GM23338 (cell line): ENCODE data around the gene ERMARD. TPM values are rescaled to one million over a fixed set of nuclear protein-coding genes. Genes with fewer than 3 reads are reported as not detected.

Experiments used
- ATAC-seq: fragments of 200-7000 bp; cut with Tn5 transposase; 3 replicates; pipeline ENCODE4 v1.9.1; 2020
- DNase-seq: peaks from one replicate; pipeline ENCODE4 v3.0.0-alpha.2; 2015; ENCODE audit warnings: low spot score
- H2AFZ ChIP-seq: fragments of 200-600 bp; sonication (generic); 2 replicates; pipeline ENCODE4 v1.8.0; 2016; ENCODE audit warnings: antibody characterized with exemption, mild to moderate bottlenecking, moderate library complexity
- H3F3A ChIP-seq: fragments of 200-600 bp; sonication (generic); replicated peaks from 2 replicates; pipeline ENCODE4 v1.8.0; 2017; ENCODE audit warnings: antibody characterized with exemption, mixed run types, low read depth
- H3K27ac ChIP-seq: fragments of 200-600 bp; sonication (generic); 2 replicates; pipeline ENCODE4 v1.6.1; 2016; ENCODE audit warnings: low read depth
- H3K27me3 ChIP-seq: fragments of 200-600 bp; sonication (generic); 2 replicates; pipeline ENCODE4 v1.8.0; 2016; ENCODE audit warnings: mild to moderate bottlenecking, mixed run types, moderate library complexity; ENCODE audit not compliant: insufficient read depth
- H3K36me3 ChIP-seq: fragments of 200-600 bp; sonication (generic); 2 replicates; pipeline ENCODE4 v1.8.0; 2016; ENCODE audit warnings: mild to moderate bottlenecking; ENCODE audit not compliant: insufficient read depth
- H3K4me1 ChIP-seq: fragments of 200-600 bp; sonication (generic); 2 replicates; pipeline ENCODE4 v1.8.0; 2016; ENCODE audit warnings: mild to moderate bottlenecking, moderate library complexity; ENCODE audit not compliant: insufficient read depth
- H3K4me2 ChIP-seq: fragments of 200-600 bp; sonication (generic); 2 replicates; pipeline ENCODE4 v1.7.1; 2017; ENCODE audit warnings: mixed run types
- H3K4me3 ChIP-seq: fragments of 200-600 bp; sonication (generic); 2 replicates; pipeline ENCODE4 v1.6.1; 2016; ENCODE audit warnings: mixed run types
- H3K79me2 ChIP-seq: fragments of 200-600 bp; sonication (generic); replicated peaks from 2 replicates; pipeline ENCODE4 v1.8.0; 2017; ENCODE audit warnings: mild to moderate bottlenecking; ENCODE audit not compliant: insufficient read depth
- H3K9me2 ChIP-seq: fragments of 200-600 bp; sonication (generic); 2 replicates; pipeline ENCODE4 v1.8.0; 2017; ENCODE audit not compliant: insufficient read depth
- H4K20me1 ChIP-seq: fragments of 200-600 bp; sonication (generic); replicated peaks from 2 replicates; pipeline ENCODE4 v1.8.0; 2017; ENCODE audit warnings: mild to moderate bottlenecking; ENCODE audit not compliant: insufficient read depth
- H3K27ac Mint-ChIP-seq: 2 replicates; pipeline ENCODE4 v1.8.0; 2020; ENCODE audit warnings: inconsistent platforms, mild to moderate bottlenecking, moderate library complexity, mixed read lengths
- H3K27me3 Mint-ChIP-seq: 3 replicates; pipeline ENCODE4 v1.8.0; 2022; ENCODE audit warnings: low read depth, mild to moderate bottlenecking, moderate library complexity, mixed read lengths, inconsistent platforms; ENCODE audit not compliant: insufficient read depth, poor library complexity
- H3K36me3 Mint-ChIP-seq: 3 replicates; pipeline ENCODE4 v1.8.0; 2021; ENCODE audit warnings: low read depth, mild to moderate bottlenecking, inconsistent platforms, moderate library complexity, mixed read lengths
- H3K4me1 Mint-ChIP-seq: 3 replicates; pipeline ENCODE4 v1.8.0; 2020; ENCODE audit warnings: mild to moderate bottlenecking, inconsistent platforms, mixed read lengths
- H3K4me3 Mint-ChIP-seq: 3 replicates; pipeline ENCODE4 v1.8.0; 2021; ENCODE audit warnings: moderate library complexity, mild to moderate bottlenecking, inconsistent platforms, mixed read lengths
- H3K9me3 Mint-ChIP-seq: 3 replicates; pipeline ENCODE4 v1.8.0; 2020; ENCODE audit warnings: moderate library complexity, mild to moderate bottlenecking, inconsistent platforms, mixed read lengths
- CREB1 ChIP-seq: fragments of 250-450 bp; sonication (Bioruptor Pico); IDR thresholded peaks from 2 replicates; pipeline ENCODE4 v1.5.0; 2020; ENCODE audit warnings: low read depth, mild to moderate bottlenecking, moderate library complexity
- ETS1 ChIP-seq: IDR thresholded peaks from 2 replicates; pipeline ENCODE4 v1.6.1; 2016; ENCODE audit warnings: antibody characterized with exemption
- EZH2 ChIP-seq: fragments of 200-600 bp; sonication (generic); IDR thresholded peaks from one replicate; pipeline ENCODE4 v1.8.0; 2017; ENCODE audit warnings: antibody characterized with exemption, mild to moderate bottlenecking, low read depth; ENCODE audit not compliant: unreplicated experiment
- EZH2phosphoT487 ChIP-seq: fragments of 200-600 bp; sonication (generic); IDR thresholded peaks from one replicate; pipeline ENCODE4 v1.8.1; 2018; ENCODE audit warnings: antibody characterized with exemption; ENCODE audit not compliant: unreplicated experiment
- JUNB ChIP-seq: IDR thresholded peaks from one replicate; pipeline ENCODE4 v1.6.1; 2016; ENCODE audit warnings: antibody characterized with exemption; ENCODE audit not compliant: unreplicated experiment
- NANOG ChIP-seq: IDR thresholded peaks from 2 replicates; pipeline ENCODE4 v1.6.1; 2016; ENCODE audit warnings: antibody characterized with exemption, borderline replicate concordance
- REST ChIP-seq: IDR thresholded peaks from one replicate; pipeline ENCODE4 v1.6.1; 2018; ENCODE audit warnings: antibody characterized with exemption; ENCODE audit not compliant: unreplicated experiment
- polyA plus RNA-seq: library from polyadenylated mRNA; unstranded; fragments of >200 nt; fragmentation: Nextera tagmentation; extraction: Ambion mirVana; gene quantifications from 2 replicates; pipeline ENCODE4 v1.2.1, GENCODE V29; 2016
- total RNA-seq: library from RNA; depleted of rRNA; stranded (reverse); fragments of >200 nt; shearing (Covaris generic); gene quantifications from 2 replicates; pipeline ENCODE4 v1.2.3, GENCODE V29; 2014
- TF ChIP-seq, protein P1 (sequence below): fragments of 250-450 bp; sonication (Bioruptor Pico); IDR thresholded peaks from 2 replicates; pipeline ENCODE4 v1.5.0; 2020; ENCODE audit warnings: mild to moderate bottlenecking, moderate library complexity

ERMARD gene
- total and polyA plus RNA-seq, 2 experiments from 2014 or later, result 7.6 to 8.6 TPM

DNA sequence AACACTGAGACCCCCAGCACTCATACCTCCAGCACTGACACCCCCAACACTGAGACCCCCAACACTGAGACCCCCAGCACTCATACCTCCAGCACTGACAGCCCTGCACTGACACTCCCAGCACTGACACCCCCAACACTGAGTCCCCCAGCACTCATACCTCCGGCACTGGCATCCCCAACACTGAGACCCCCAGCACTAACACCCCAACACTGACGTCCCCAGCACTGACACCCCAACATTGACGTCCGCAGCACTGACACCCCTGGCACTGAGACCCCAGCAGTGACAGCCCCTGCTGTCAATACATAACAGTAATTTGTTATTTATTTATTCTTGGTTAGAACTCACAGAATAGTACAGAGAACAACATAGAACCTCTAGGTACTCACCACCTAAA, 58.0 kb downstream of the ERMARD start:
- H3K79me2 ChIP-seq, result no peaks in the 10 kb centered on the region
- Mint-ChIP-seq H3K36me3 (no peaks in the 10 kb centered on the region; the same call in 2 of the 3 replicates), H3K9me3 (no peaks in the 10 kb centered on the region; the same call in 1 of the 3 replicates), H3K4me1 (peaks cover 9% of the 10 kb centered on the region), H3K4me3 (no peak overlapping the region), H3K27ac (no peak overlapping the region), H3K27me3 (peaks cover 20% of the 10 kb centered on the region)
- no peak overlapping the region for H3K4me2 ChIP-seq
- H3F3A ChIP-seq, result no peaks in the 10 kb centered on the region
- H3K27me3 ChIP-seq, result no peaks in the 10 kb centered on the region
- no peaks in the 10 kb centered on the region for H3K36me3 ChIP-seq
- H2AFZ ChIP-seq, result no peak overlapping the region
- peaks cover 7% of the 10 kb centered on the region; the same call in 1 of the 2 replicates for H3K4me1 ChIP-seq
- no peak for TF ChIP-seq ETS1
- TF ChIP-seq EZH2, result no peak
- no peak for TF ChIP-seq CREB1 (CRISPR knock-in tag)
- TF ChIP-seq NANOG, result no peak
- no peak for TF ChIP-seq EZH2phosphoT487
- no peak for TF ChIP-seq JUNB
- TF ChIP-seq REST, result no peak
- TF ChIP-seq, protein P1, sequence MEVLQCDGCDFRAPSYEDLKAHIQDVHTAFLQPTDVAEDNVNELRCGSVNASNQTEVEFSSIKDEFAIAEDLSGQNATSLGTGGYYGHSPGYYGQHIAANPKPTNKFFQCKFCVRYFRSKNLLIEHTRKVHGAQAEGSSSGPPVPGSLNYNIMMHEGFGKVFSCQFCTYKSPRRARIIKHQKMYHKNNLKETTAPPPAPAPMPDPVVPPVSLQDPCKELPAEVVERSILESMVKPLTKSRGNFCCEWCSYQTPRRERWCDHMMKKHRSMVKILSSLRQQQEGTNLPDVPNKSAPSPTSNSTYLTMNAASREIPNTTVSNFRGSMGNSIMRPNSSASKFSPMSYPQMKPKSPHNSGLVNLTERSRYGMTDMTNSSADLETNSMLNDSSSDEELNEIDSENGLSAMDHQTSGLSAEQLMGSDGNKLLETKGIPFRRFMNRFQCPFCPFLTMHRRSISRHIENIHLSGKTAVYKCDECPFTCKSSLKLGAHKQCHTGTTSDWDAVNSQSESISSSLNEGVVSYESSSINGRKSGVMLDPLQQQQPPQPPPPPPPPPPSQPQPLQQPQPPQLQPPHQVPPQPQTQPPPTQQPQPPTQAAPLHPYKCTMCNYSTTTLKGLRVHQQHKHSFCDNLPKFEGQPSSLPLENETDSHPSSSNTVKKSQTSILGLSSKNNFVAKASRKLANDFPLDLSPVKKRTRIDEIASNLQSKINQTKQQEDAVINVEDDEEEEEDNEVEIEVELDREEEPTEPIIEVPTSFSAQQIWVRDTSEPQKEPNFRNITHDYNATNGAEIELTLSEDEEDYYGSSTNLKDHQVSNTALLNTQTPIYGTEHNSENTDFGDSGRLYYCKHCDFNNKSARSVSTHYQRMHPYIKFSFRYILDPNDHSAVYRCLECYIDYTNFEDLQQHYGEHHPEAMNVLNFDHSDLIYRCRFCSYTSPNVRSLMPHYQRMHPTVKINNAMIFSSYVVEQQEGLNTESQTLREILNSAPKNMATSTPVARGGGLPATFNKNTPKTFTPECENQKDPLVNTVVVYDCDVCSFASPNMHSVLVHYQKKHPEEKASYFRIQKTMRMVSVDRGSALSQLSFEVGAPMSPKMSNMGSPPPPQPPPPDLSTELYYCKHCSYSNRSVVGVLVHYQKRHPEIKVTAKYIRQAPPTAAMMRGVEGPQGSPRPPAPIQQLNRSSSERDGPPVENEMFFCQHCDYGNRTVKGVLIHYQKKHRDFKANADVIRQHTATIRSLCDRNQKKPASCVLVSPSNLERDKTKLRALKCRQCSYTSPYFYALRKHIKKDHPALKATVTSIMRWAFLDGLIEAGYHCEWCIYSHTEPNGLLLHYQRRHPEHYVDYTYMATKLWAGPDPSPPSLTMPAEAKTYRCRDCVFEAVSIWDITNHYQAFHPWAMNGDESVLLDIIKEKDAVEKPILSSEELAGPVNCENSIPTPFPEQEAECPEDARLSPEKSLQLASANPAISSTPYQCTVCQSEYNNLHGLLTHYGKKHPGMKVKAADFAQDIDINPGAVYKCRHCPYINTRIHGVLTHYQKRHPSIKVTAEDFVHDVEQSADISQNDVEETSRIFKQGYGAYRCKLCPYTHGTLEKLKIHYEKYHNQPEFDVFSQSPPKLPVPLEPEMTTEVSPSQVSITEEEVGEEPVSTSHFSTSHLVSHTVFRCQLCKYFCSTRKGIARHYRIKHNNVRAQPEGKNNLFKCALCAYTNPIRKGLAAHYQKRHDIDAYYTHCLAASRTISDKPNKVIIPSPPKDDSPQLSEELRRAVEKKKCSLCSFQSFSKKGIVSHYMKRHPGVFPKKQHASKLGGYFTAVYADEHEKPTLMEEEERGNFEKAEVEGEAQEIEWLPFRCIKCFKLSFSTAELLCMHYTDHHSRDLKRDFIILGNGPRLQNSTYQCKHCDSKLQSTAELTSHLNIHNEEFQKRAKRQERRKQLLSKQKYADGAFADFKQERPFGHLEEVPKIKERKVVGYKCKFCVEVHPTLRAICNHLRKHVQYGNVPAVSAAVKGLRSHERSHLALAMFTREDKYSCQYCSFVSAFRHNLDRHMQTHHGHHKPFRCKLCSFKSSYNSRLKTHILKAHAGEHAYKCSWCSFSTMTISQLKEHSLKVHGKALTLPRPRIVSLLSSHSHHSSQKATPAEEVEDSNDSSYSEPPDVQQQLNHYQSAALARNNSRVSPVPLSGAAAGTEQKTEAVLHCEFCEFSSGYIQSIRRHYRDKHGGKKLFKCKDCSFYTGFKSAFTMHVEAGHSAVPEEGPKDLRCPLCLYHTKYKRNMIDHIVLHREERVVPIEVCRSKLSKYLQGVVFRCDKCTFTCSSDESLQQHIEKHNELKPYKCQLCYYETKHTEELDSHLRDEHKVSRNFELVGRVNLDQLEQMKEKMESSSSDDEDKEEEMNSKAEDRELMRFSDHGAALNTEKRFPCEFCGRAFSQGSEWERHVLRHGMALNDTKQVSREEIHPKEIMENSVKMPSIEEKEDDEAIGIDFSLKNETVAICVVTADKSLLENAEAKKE (CRISPR knock-in tag), result no peak
- no peak for DNase-seq
- no peaks in the 10 kb centered on the region for H3K9me2 ChIP-seq
- no peak overlapping the region for H3K4me3 ChIP-seq
- no peak overlapping the region for H3K27ac ChIP-seq
- no peak for ATAC-seq
- H4K20me1 ChIP-seq, result no peaks in the 10 kb centered on the region
